Measurements from ENCODE around the gene PDE4C.

The PDE4C gene

GRCh38 chr19:18208098-18208951, 17.9 kb downstream of the PDE4C start:
- no peak overlapping the region for H3K4me3 Mint-ChIP-seq
- H3K4me1 Mint-ChIP-seq (ENCODE audit: low read depth in 2 of 2) = peaks cover 8% of the 10 kb centered on the region in 2 donors
- no peaks in the 10 kb centered on the region for H3K9me3 Mint-ChIP-seq
- H3K27ac Mint-ChIP-seq = no peak overlapping the region
- ATAC-seq (replicated peaks) = no peak
- peaks cover 20% of the 10 kb centered on the region for H3K36me3 Mint-ChIP-seq (ENCODE audit: insufficient read depth)
- DNase-seq = peak; percentile 37 to 45 (median 40)
- H3K27me3 Mint-ChIP-seq = peaks cover 9 to 28% of the 10 kb centered on the region in 2 donors

GRCh38 chr19:18206018-18206417, 20.2 kb downstream of the PDE4C start:
- ATAC-seq (replicated peaks) = no peak
- Mint-ChIP-seq H3K27ac (no peak overlapping the region), H3K36me3 (ENCODE audit: insufficient read depth) (peaks cover 19% of the 10 kb centered on the region), H3K4me3 (no peak overlapping the region), H3K27me3 (peaks cover 9 to 20% of the 10 kb centered on the region in 2 donors), H3K9me3 (no peaks in the 10 kb centered on the region), H3K4me1 (ENCODE audit: low read depth in 2 of 2) (peaks cover 17 to 21% of the 10 kb centered on the region in 2 donors)
- no peak for DNase-seq

DNA sequence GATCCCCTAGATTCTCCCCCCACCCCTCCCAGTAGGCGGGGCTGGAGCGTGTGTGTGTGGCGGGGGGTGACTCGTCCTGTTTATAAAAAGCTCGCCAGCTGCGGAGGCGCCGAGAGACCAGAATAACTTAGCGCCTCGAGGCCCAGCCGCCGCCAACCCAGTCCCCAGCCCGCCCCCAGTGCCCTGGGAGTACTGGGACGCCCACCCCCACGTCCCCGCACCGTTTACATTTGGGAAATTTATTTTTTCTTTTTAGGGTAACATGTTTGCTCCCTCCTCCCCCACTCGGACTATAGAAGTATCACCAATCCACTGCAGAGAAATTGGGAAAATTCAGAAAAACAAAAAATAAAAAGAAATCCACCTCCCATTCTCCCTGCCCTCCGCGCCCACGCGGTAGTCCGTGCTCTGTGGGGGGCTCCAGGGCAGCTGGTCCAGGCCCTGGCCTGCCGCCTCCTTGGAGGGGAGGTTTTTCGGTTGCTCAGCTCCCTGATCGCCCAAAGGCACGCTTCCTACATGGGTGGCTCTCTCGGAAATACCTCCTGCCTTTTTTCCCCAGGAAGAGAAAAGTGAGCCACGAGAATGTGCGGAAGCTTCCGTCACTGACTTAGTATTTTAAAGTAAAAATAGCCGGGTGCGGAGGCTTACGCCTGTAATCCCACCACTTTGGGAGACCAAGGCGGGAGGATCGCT, 20.9 kb downstream of the PDE4C start:
- Mint-ChIP-seq H3K4me1 (ENCODE audit: low read depth in 2 of 2) (peaks cover 17 to 21% of the 10 kb centered on the region in 2 donors), H3K9me3 (no peaks in the 10 kb centered on the region), H3K4me3 (peak overlapping the region; percentile 86 to 91), H3K27me3 (peaks cover 7 to 13% of the 10 kb centered on the region in 2 donors), H3K27ac (peak overlapping the region in 1 of 2 donors; percentile 90), H3K36me3 (ENCODE audit: insufficient read depth) (peaks cover 19% of the 10 kb centered on the region)
- ATAC-seq (replicated peaks) = no peak
- peak; percentile 25 to 31 (median 31) for DNase-seq

DNA sequence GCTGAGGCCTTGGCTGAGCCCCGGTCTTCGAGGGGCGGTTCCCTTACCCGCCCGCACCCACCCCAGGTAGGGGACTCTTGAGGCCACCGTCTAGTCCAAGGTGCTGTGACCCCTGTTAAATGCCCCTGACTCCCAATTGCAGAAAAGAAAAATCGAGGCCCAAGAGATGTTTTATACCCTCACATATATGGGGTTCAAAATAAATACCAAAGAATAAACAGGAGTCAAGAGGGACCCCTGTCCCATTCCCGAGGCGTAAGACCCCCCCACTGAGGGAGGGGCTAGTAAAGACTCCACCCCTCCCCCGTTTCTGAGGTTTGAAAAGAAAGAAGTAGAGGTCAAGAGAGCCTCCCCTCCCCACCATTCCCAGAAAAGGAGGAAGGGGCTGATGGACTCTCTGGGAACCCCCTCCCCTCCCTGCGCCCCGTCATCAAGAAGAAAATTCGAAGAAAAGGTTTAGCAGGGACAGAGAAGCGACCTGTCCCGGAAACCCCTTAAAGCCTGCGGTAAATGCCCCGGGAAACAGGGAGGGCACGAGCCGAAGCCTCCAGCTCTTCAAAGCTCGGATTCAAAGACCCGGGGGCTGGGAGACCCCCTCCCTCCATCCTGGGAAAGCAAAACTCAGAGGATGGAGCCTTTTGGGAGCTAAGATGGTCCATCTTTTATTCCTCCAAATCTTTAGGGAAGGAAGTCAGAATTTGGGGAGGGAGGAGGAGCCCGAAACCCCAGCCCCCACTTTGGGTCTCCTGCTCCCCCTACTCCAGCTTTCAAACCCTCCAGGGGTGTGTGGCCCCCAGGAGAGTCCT, 21.6 kb downstream of the PDE4C start:
- H3K9me3 Mint-ChIP-seq = no peaks in the 10 kb centered on the region
- H3K36me3 Mint-ChIP-seq (ENCODE audit: insufficient read depth) = peaks cover 19% of the 10 kb centered on the region
- DNase-seq (peak in 1 of 3 experiments; percentile 30), ATAC-seq (replicated peaks) (no peak)
- peak overlapping the region; percentile 86 to 91 for H3K4me3 Mint-ChIP-seq
- peaks cover 17 to 21% of the 10 kb centered on the region in 2 donors for H3K4me1 Mint-ChIP-seq (ENCODE audit: low read depth in 2 of 2)
- H3K27ac Mint-ChIP-seq = peak overlapping the region; percentile 64 to 90
- peaks cover 0 to 8% of the 10 kb centered on the region in 2 donors for H3K27me3 Mint-ChIP-seq

DNA sequence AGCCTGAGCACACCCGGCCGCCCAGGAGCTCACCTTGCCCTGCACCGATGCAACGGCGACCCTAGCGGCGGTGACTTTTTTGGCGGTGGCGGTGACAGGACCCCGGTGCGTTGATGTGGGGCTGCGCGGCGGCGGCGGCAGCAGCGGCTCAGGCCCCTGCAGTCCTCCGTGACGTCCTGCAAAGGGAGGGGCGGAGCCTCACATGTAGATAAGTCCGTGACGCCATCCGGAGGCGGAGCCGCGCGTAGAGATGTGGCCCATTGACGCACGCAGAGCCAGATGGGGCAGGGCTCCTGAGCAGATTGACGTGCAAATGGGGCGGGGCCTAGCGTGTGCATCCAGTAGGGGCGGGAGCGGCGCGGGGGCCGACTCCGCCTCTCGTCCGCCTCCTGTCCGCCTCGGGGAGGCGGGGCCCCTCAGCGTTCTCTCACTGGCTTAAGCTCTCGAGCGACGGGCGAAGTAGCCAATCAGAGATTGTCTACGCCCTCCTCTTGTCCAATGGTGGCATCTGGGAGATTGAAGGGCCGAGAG, 22.3 kb downstream of the PDE4C start, which contains the start of gene RAB3A:
TSS of gene RAB3A (minus strand) at position 180 of the 531 bp plus-strand sequence. CDS start 1,302 bp downstream, outside the sequence.
- peaks cover 17 to 21% of the 10 kb centered on the region in 2 donors for H3K4me1 Mint-ChIP-seq (ENCODE audit: low read depth in 2 of 2)
- H3K27ac Mint-ChIP-seq = peak within 1 kb of the TSS; percentile 64 to 90
- DNase-seq = peak; percentile 98 to 99 (median 98)
- peak within 1 kb of the TSS; percentile 86 to 91 for H3K4me3 Mint-ChIP-seq
- H3K27me3 Mint-ChIP-seq = peaks cover 0 to 8% of the 10 kb centered on the region in 2 donors
- H3K9me3 Mint-ChIP-seq = no peaks in the 10 kb centered on the region
- peak; percentile 88 for ATAC-seq (replicated peaks)
- peaks cover 19% of the 10 kb centered on the region for H3K36me3 Mint-ChIP-seq (ENCODE audit: insufficient read depth)

DNA sequence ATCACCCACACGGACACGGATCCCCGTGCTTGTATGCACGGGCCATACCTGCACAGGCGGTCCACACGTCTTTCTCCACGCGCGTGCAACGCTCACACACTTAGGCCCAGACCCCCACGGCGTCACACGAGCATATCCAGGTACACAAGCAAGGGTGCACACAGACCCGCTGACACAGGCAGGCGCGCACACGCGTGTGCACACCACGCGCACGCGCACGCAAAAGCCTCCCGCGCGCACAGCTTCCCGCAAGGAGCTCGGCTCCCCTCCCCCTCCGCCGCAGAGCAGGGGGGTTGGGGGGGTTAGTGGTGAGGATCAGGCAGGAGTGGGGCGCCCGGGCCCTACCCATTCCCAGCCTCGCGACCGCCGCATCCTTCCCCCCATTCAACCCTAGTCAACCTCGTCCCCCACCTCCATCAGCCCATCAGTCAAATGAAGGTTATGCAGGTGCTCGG, 22.8 kb downstream of the PDE4C start:
- ATAC-seq (replicated peaks) (peak; percentile 23), DNase-seq (peak in 1 of 3 experiments; percentile 49)
- Mint-ChIP-seq H3K36me3 (ENCODE audit: insufficient read depth) (peaks cover 19% of the 10 kb centered on the region), H3K27ac (peak overlapping the region; percentile 64 to 90), H3K27me3 (peaks cover 0 to 3% of the 10 kb centered on the region in 2 donors), H3K4me1 (ENCODE audit: low read depth in 2 of 2) (peaks cover 17 to 21% of the 10 kb centered on the region in 2 donors), H3K4me3 (peak overlapping the region; percentile 86 to 91), H3K9me3 (no peaks in the 10 kb centered on the region)

- DNase-seq (no peak), ATAC-seq (replicated peaks) (no peak)
- H3K27me3 Mint-ChIP-seq = no peaks in the 10 kb centered on the region
- no peaks in the 10 kb centered on the region for H3K9me3 Mint-ChIP-seq
- H3K4me3 Mint-ChIP-seq = peak overlapping the region; percentile 86 to 91
- peak overlapping the region in 1 of 2 donors; percentile 90 for H3K27ac Mint-ChIP-seq
- H3K4me1 Mint-ChIP-seq (ENCODE audit: low read depth in 2 of 2) = peaks cover 17 to 21% of the 10 kb centered on the region in 2 donors
- peaks cover 19% of the 10 kb centered on the region for H3K36me3 Mint-ChIP-seq (ENCODE audit: insufficient read depth)
Observed at GRCh38 chr19:18202778-18203407, 23.3 kb downstream of the PDE4C start.

DNA sequence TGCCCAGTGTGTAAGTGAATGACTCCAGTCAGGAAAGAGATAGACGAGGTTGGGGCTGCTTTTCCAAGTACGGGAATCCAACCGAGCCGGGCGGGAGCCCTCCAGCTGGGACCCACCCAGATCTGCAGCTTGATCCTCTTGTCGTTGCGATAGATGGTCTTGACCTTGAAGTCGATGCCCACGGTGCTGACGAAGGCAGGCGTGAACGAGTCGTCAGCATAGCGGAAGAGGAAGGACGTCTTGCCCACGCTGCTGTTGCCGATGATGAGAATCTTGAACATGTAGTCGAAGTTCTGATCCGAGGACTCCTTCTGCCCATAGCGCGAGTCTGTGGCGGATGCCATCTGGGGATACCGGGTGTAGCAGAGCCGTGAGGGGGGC, 23.9 kb downstream of the PDE4C start:
- no peak for ATAC-seq (replicated peaks)
- no peaks in the 10 kb centered on the region for H3K27me3 Mint-ChIP-seq

GRCh38 chr19:18198374-18198773, 27.9 kb downstream of the PDE4C start:
- Mint-ChIP-seq H3K9me3 (no peaks in the 10 kb centered on the region), H3K36me3 (ENCODE audit: insufficient read depth) (peaks cover 15% of the 10 kb centered on the region), H3K4me1 (ENCODE audit: low read depth in 2 of 2) (peaks cover 20 to 27% of the 10 kb centered on the region in 2 donors), H3K27ac (no peak overlapping the region), H3K4me3 (no peak overlapping the region), H3K27me3 (no peaks in the 10 kb centered on the region)
- ATAC-seq (replicated peaks) (no peak), DNase-seq (no peak)

More for the DNA sequence above, 23.9 kb downstream of the PDE4C start:
- Mint-ChIP-seq H3K4me1 (ENCODE audit: low read depth in 2 of 2) (peaks cover 17 to 21% of the 10 kb centered on the region in 2 donors), H3K36me3 (ENCODE audit: insufficient read depth) (peaks cover 19% of the 10 kb centered on the region), H3K27ac (no peak overlapping the region), H3K4me3 (peak overlapping the region; percentile 86 to 91), H3K9me3 (no peaks in the 10 kb centered on the region)
- DNase-seq = no peak

GRCh38 chr19:18197941-18198340, 28.3 kb downstream of the PDE4C start:
- ATAC-seq (replicated peaks) (no peak), DNase-seq (no peak)
- H3K9me3 Mint-ChIP-seq = no peaks in the 10 kb centered on the region
- peaks cover 15 to 25% of the 10 kb centered on the region in 2 donors for H3K4me1 Mint-ChIP-seq (ENCODE audit: low read depth in 2 of 2)
- H3K4me3 Mint-ChIP-seq = no peak overlapping the region
- no peaks in the 10 kb centered on the region for H3K27me3 Mint-ChIP-seq
- peaks cover 19% of the 10 kb centered on the region for H3K36me3 Mint-ChIP-seq (ENCODE audit: insufficient read depth)
- no peak overlapping the region for H3K27ac Mint-ChIP-seq

- H3K27me3 Mint-ChIP-seq = no peaks in the 10 kb centered on the region
- peaks cover 13 to 24% of the 10 kb centered on the region in 2 donors for H3K4me1 Mint-ChIP-seq (ENCODE audit: low read depth in 2 of 2)
- H3K36me3 Mint-ChIP-seq (ENCODE audit: insufficient read depth) = peaks cover 25% of the 10 kb centered on the region
- no peaks in the 10 kb centered on the region for H3K9me3 Mint-ChIP-seq
- H3K4me3 Mint-ChIP-seq = no peak overlapping the region
- ATAC-seq (replicated peaks) (no peak), DNase-seq (no peak)
- no peak overlapping the region for H3K27ac Mint-ChIP-seq
Observed at GRCh38 chr19:18197306-18197705, 28.9 kb downstream of the PDE4C start.

- peak overlapping the region in 1 of 2 donors; percentile 40 for H3K4me3 Mint-ChIP-seq
- DNase-seq (no peak), ATAC-seq (replicated peaks) (no peak)
- peak overlapping the region in 1 of 2 donors; percentile 46 for H3K27ac Mint-ChIP-seq
- no peaks in the 10 kb centered on the region for H3K27me3 Mint-ChIP-seq
- H3K9me3 Mint-ChIP-seq = no peaks in the 10 kb centered on the region
- peaks cover 30% of the 10 kb centered on the region for H3K36me3 Mint-ChIP-seq (ENCODE audit: insufficient read depth)
- H3K4me1 Mint-ChIP-seq (ENCODE audit: low read depth in 2 of 2) = peaks cover 16 to 26% of the 10 kb centered on the region in 2 donors
Observed at GRCh38 chr19:18196511-18196845, 29.8 kb downstream of the PDE4C start.

Data from effector memory CD8-positive, alpha-beta T cell (primary cell).